ENCODE data around the gene CREG1. TPM values are rescaled to one million over a fixed set of nuclear protein-coding genes. Genes with fewer than 3 reads are reported as not detected.

Gene CREG1
- total RNA-seq, 1 experiment from 2014 or later = 21.7 TPM

DNA sequence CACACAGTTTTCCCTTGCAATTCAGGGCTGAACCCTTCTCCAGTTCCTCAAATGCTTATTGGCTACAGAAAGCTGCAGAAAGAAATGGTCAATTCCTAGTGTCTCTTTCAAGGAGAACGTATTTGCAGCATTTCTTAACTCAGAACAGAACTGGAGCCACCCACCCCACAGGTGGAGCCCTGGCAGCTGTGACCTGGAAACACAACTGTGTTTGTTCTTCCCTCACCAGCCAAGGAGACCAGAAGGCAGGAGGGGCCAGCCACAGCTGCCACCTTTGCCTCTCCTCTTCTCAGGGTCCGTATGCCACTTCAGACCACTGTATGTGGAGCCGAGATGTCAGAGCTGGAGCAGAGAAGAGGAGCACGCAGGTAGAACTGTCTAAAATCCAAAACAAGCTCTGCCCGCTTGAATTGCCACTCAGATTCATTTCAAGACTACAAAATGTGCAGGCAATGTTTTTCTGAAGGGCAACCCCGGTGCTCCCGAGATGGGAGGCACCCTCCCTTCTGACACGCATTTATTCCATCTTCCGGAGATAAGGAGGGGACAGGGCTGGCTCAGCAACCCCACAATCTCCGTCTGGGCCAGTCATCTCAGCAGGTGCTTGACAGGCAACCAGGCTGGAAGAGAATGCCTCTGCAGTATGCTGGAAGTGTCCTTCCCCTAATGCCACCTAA lies 51.9 kb downstream of the CREG1 start:
- CTCF ChIA-PET = interaction anchor here (1.3 to 1.8 kb wide), 2 partner anchors 12 to 39 kb away, joined by 3 to 5 read pairs; no protein-coding TSS in a partner anchor
- peaks cover 36% of the 10 kb centered on the region for H3K4me1 Mint-ChIP-seq
- no peaks in the 10 kb centered on the region for H3K9me3 Mint-ChIP-seq
- TF ChIP-seq NR1H2 (CRISPR knock-in tag; IDR thresholded peaks at IDR 0.05) (no peak), NFE2L1 (CRISPR knock-in tag; IDR thresholded peaks at IDR 0.05) (no peak), TEAD4 (CRISPR knock-in tag; IDR thresholded peaks at IDR 0.05) (no peak), RELA (CRISPR knock-in tag; IDR thresholded peaks at IDR 0.05; ENCODE audit: borderline replicate concordance) (no peak), FOXJ3 (CRISPR knock-in tag; IDR thresholded peaks at IDR 0.05; ENCODE audit: borderline replicate concordance) (no peak), TP53 (CRISPR knock-in tag; IDR thresholded peaks at IDR 0.05) (no peak)
- TF ChIP-seq, protein P1, sequence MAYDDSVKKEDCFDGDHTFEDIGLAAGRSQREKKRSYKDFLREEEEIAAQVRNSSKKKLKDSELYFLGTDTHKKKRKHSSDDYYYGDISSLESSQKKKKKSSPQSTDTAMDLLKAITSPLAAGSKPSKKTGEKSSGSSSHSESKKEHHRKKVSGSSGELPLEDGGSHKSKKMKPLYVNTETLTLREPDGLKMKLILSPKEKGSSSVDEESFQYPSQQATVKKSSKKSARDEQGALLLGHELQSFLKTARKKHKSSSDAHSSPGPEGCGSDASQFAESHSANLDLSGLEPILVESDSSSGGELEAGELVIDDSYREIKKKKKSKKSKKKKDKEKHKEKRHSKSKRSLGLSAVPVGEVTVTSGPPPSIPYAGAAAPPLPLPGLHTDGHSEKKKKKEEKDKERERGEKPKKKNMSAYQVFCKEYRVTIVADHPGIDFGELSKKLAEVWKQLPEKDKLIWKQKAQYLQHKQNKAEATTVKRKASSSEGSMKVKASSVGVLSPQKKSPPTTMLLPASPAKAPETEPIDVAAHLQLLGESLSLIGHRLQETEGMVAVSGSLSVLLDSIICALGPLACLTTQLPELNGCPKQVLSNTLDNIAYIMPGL (CRISPR knock-in tag; IDR thresholded peaks at IDR 0.05) = no peak
- TF ChIP-seq, protein P2, sequence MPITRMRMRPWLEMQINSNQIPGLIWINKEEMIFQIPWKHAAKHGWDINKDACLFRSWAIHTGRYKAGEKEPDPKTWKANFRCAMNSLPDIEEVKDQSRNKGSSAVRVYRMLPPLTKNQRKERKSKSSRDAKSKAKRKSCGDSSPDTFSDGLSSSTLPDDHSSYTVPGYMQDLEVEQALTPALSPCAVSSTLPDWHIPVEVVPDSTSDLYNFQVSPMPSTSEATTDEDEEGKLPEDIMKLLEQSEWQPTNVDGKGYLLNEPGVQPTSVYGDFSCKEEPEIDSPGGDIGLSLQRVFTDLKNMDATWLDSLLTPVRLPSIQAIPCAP (CRISPR knock-in tag; IDR thresholded peaks at IDR 0.05) = no peak
- TF ChIP-seq, protein P3, sequence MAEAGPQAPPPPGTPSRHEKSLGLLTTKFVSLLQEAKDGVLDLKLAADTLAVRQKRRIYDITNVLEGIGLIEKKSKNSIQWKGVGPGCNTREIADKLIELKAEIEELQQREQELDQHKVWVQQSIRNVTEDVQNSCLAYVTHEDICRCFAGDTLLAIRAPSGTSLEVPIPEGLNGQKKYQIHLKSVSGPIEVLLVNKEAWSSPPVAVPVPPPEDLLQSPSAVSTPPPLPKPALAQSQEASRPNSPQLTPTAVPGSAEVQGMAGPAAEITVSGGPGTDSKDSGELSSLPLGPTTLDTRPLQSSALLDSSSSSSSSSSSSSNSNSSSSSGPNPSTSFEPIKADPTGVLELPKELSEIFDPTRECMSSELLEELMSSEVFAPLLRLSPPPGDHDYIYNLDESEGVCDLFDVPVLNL (CRISPR knock-in tag; IDR thresholded peaks at IDR 0.05; ENCODE audit: borderline replicate concordance, low read depth) = no peak
- TF ChIP-seq, protein P4, sequence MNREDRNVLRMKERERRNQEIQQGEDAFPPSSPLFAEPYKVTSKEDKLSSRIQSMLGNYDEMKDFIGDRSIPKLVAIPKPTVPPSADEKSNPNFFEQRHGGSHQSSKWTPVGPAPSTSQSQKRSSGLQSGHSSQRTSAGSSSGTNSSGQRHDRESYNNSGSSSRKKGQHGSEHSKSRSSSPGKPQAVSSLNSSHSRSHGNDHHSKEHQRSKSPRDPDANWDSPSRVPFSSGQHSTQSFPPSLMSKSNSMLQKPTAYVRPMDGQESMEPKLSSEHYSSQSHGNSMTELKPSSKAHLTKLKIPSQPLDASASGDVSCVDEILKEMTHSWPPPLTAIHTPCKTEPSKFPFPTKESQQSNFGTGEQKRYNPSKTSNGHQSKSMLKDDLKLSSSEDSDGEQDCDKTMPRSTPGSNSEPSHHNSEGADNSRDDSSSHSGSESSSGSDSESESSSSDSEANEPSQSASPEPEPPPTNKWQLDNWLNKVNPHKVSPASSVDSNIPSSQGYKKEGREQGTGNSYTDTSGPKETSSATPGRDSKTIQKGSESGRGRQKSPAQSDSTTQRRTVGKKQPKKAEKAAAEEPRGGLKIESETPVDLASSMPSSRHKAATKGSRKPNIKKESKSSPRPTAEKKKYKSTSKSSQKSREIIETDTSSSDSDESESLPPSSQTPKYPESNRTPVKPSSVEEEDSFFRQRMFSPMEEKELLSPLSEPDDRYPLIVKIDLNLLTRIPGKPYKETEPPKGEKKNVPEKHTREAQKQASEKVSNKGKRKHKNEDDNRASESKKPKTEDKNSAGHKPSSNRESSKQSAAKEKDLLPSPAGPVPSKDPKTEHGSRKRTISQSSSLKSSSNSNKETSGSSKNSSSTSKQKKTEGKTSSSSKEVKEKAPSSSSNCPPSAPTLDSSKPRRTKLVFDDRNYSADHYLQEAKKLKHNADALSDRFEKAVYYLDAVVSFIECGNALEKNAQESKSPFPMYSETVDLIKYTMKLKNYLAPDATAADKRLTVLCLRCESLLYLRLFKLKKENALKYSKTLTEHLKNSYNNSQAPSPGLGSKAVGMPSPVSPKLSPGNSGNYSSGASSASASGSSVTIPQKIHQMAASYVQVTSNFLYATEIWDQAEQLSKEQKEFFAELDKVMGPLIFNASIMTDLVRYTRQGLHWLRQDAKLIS (CRISPR knock-in tag; IDR thresholded peaks at IDR 0.05; ENCODE audit: borderline replicate concordance) = no peak
- TF ChIP-seq, protein P5, sequence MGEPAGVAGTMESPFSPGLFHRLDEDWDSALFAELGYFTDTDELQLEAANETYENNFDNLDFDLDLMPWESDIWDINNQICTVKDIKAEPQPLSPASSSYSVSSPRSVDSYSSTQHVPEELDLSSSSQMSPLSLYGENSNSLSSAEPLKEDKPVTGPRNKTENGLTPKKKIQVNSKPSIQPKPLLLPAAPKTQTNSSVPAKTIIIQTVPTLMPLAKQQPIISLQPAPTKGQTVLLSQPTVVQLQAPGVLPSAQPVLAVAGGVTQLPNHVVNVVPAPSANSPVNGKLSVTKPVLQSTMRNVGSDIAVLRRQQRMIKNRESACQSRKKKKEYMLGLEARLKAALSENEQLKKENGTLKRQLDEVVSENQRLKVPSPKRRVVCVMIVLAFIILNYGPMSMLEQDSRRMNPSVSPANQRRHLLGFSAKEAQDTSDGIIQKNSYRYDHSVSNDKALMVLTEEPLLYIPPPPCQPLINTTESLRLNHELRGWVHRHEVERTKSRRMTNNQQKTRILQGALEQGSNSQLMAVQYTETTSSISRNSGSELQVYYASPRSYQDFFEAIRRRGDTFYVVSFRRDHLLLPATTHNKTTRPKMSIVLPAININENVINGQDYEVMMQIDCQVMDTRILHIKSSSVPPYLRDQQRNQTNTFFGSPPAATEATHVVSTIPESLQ (CRISPR knock-in tag; IDR thresholded peaks at IDR 0.05) = no peak
- TF ChIP-seq, protein P6, sequence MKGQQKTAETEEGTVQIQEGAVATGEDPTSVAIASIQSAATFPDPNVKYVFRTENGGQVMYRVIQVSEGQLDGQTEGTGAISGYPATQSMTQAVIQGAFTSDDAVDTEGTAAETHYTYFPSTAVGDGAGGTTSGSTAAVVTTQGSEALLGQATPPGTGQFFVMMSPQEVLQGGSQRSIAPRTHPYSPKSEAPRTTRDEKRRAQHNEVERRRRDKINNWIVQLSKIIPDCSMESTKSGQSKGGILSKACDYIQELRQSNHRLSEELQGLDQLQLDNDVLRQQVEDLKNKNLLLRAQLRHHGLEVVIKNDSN (CRISPR knock-in tag; IDR thresholded peaks at IDR 0.05) = no peak
- no peak overlapping the region for H3K27ac Mint-ChIP-seq
- POLR2A ChIA-PET = no interaction called here
- H3K36me3 Mint-ChIP-seq = no peaks in the 10 kb centered on the region
- DNase-seq (ENCODE audit: low spot score) (no peak), ATAC-seq (no peak)
- no peak overlapping the region for H3K4me3 Mint-ChIP-seq
- H3K27me3 Mint-ChIP-seq (ENCODE audit: low read depth) = no peaks in the 10 kb centered on the region

DNA sequence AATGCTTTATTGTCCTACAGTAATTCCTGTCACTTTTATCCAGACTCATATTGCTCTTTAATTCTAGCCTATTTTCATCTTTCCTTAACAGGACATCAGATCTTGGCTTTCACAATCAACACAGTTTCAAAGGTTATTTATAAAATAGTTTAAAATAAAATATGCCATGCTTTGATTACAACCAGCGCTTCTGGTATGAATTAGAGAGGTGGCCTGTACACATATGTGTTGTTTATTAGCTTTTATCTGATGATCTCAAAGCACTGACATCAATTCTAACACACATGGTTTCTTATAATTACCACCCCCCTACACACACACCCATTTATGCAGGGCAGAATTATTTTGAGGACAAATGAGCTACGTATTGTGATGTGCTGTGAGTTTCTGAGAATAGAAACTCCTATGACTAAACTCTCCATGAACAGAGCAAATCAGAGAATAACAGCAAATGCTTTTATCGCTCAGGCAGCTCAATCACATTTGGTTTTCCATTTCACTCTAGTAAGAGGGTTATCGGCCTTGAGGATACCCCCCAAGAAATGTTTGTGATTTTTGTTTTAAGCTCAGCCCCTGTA lies 53.2 kb downstream of the CREG1 start:
- ChIA-PET CTCF (interaction anchor here (1.3 to 2.1 kb wide), 3 partner anchors 11 to 40 kb away, joined by 3 to 5 read pairs (median 4); no protein-coding TSS in a partner anchor), POLR2A (no interaction called here)
- Mint-ChIP-seq H3K4me1 (peaks cover 36% of the 10 kb centered on the region), H3K36me3 (no peaks in the 10 kb centered on the region), H3K9me3 (no peaks in the 10 kb centered on the region), H3K4me3 (no peak overlapping the region), H3K27me3 (ENCODE audit: low read depth) (no peaks in the 10 kb centered on the region), H3K27ac (no peak overlapping the region)
- ATAC-seq (no peak), DNase-seq (ENCODE audit: low spot score) (no peak)
- TF ChIP-seq CREM (CRISPR knock-in tag; IDR thresholded peaks at IDR 0.05) (no peak), ZNF416 (CRISPR knock-in tag; IDR thresholded peaks at IDR 0.05) (no peak), ZNF671 (CRISPR knock-in tag; IDR thresholded peaks at IDR 0.05) (no peak), KAT7 (CRISPR knock-in tag; IDR thresholded peaks at IDR 0.05; ENCODE audit: borderline replicate concordance) (no peak)
- TF ChIP-seq, protein P7, sequence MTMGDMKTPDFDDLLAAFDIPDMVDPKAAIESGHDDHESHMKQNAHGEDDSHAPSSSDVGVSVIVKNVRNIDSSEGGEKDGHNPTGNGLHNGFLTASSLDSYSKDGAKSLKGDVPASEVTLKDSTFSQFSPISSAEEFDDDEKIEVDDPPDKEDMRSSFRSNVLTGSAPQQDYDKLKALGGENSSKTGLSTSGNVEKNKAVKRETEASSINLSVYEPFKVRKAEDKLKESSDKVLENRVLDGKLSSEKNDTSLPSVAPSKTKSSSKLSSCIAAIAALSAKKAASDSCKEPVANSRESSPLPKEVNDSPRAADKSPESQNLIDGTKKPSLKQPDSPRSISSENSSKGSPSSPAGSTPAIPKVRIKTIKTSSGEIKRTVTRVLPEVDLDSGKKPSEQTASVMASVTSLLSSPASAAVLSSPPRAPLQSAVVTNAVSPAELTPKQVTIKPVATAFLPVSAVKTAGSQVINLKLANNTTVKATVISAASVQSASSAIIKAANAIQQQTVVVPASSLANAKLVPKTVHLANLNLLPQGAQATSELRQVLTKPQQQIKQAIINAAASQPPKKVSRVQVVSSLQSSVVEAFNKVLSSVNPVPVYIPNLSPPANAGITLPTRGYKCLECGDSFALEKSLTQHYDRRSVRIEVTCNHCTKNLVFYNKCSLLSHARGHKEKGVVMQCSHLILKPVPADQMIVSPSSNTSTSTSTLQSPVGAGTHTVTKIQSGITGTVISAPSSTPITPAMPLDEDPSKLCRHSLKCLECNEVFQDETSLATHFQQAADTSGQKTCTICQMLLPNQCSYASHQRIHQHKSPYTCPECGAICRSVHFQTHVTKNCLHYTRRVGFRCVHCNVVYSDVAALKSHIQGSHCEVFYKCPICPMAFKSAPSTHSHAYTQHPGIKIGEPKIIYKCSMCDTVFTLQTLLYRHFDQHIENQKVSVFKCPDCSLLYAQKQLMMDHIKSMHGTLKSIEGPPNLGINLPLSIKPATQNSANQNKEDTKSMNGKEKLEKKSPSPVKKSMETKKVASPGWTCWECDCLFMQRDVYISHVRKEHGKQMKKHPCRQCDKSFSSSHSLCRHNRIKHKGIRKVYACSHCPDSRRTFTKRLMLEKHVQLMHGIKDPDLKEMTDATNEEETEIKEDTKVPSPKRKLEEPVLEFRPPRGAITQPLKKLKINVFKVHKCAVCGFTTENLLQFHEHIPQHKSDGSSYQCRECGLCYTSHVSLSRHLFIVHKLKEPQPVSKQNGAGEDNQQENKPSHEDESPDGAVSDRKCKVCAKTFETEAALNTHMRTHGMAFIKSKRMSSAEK (CRISPR knock-in tag; IDR thresholded peaks at IDR 0.05; ENCODE audit: borderline replicate concordance) = no peak
- TF ChIP-seq, protein P8, sequence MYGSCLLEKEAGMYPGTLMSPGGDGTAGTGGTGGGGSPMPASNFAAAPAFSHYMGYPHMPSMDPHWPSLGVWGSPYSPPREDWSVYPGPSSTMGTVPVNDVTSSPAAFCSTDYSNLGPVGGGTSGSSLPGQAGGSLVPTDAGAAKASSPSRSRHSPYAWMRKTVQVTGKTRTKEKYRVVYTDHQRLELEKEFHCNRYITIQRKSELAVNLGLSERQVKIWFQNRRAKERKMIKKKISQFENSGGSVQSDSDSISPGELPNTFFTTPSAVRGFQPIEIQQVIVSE (CRISPR knock-in tag; IDR thresholded peaks at IDR 0.05; ENCODE audit: borderline replicate concordance) = no peak
